GM19328 (cell line): ENCODE results near the gene GARNL3.

ENCODE experiments used
- ATAC-seq: cut with Tn5 transposase; IDR thresholded peaks from one replicate; pipeline ENCODE4 v1.9.1; 2021; ENCODE audit warnings: mild to moderate bottlenecking, moderate library complexity; ENCODE audit not compliant: unreplicated experiment

GARNL3 gene

GRCh38 chr9:127269449-127269848 is 4.9 kb downstream of the GARNL3 start:
- ATAC-seq, result no peak

- ATAC-seq, result no peak
These were observed 8.8 kb downstream of the GARNL3 start for GRCh38 chr9:127273326-127273725.

DNA sequence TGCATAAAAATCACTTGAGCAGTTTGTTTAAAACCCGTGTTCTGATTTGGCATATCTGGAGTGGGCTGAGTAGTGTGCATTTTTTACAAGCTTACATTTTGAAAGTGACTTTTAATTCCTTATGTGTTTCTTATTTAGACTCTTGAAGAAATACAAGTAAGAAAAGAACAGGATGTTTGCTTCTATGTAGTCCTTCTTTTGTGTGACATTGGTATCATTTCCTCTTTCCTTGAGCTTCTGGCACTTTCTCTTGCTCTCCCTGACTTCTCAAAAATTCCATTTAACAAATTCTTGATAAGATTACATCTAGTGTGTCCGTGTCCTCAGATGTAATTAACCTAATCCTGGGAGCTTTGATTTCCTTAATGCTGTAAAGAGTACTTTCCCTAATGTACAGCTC is 12.5 kb downstream of the GARNL3 start:
- no peak for ATAC-seq

- no peak for ATAC-seq
These were observed 13.2 kb downstream of the GARNL3 start for GRCh38 chr9:127277770-127278169.

DNA sequence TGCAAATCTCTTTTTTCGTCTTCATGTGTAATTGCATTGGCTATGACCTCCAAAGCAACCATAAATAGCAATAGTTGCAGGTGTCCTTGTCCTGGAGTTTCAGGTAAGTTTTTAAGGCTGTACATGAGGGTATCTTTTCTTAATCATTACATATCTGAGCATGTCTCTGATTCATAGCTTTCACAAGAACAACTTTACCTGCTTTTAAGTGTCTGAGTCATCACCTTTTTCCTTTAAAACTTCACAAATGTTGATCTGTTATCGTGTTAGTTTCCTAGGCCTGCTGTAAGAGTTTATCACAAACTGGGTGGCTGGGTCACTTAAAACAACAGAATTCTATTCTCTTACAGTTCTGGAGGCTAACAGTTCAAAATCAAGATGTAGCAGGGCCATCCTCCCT is 13.8 kb downstream of the GARNL3 start:
- ATAC-seq, result no peak

DNA sequence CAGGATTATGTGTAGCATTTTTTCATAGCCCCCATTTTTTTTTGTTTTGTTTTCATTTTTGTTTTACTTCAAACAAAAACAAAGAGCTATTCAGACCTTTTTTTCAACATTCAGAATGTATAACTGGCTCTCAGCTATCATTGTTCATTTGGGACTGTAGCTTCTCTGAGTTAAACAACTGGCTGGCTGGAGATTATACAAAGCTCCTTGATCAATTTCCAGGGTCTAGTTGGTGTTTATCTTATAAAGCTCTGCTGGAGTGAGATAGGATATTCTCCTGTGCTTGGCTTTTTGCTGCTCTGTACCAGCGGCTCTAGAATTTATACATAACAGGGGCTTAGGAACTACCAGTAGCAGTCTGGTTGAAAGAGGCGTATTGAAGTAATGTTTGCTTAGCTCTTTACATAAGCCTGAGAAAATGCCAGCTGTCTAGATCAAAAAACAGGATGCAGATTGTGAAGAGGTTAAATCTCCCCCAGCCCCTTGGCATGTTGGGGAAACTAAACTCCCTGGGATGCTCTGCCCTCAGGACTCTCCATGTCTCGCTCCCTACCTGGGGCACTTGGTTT is 15.2 kb downstream of the GARNL3 start:
- ATAC-seq, result no peak

- ATAC-seq, result no peak
These were observed 16.5 kb downstream of the GARNL3 start for GRCh38 chr9:127280880-127281660.

DNA sequence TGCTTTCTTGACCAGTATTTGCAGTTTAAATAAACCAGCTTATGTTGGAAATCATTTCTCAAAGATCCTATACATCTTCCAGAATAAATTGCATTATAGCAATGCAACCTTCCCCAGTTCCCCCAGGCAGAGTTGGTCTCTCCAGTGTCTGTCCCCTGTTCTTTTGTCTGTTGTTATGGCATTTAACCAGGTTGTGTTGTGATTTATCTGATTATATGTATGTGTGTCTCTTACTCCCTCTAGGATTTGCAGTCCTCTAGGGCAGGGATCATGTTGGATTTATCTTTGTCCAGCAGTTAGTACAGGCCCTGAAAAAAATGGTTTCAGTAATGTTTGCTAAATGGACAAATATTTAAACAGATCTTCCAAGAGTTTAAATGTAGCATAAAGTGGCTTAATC is 17.3 kb downstream of the GARNL3 start:
- ATAC-seq, result no peak

DNA sequence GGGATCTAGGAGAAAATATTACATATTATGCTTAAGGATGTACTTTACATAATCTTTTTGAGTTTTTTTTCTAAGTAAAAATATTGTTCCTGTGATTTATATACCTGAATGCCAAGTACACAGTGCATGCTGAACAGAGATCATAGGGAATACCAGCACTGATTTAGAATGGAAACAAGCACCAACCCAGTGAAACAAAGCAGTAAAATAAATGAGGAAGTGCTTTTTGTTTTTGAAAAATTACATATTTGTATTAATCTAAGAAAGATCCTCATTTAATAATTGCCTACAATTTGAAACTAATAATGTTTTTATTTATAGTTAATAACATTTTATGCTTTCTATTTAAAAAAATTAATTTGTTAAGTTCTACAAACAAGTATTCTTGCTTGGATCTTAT is 18.0 kb downstream of the GARNL3 start:
- ATAC-seq, result no peak

DNA sequence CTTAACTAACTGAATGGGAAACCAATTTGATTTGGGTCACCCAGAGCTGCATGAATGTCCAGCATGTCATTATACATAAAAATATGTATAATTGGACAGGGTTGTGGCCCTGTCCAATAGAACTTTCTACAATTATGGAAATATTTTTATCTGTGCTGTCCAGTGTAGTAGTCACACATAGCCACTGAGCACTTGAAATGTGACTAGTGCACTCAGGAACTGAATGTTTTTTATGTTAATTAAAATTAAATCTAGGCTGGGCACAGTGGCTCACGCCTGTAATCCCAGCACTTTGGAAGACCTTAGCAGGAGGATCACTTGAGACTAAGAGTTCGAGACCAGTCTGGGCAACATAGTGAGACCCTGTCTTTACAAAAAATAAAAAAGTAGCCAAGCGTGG is 18.6 kb downstream of the GARNL3 start:
- ATAC-seq, result no peak

DNA sequence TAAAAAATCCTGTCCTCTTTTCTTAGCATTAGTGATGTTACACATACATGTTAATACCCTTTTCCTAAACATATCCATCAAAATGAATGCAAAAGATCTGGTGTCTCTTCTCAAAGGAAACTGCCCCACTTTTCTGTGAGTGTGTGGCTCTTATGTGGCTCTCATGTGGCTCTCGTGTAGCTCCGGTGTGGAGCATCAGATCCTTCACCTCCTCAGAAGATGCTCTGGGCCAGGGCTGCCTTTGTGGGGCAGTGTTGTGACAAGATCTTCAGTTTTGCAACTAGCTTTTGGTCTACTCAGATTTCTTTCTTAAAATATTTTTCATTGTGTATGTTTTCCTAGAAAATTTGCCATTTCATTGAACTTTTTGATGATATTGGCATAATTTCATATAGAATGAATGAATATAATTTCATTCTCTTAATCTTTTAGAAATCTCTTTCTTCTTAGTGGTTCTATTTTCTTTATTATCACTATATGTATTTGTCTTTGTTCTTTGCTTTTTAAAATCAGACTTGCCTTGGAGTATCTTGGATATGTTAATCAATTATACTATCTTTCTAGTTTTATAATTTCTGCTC is 19.4 kb downstream of the GARNL3 start:
- ATAC-seq, result no peak

DNA sequence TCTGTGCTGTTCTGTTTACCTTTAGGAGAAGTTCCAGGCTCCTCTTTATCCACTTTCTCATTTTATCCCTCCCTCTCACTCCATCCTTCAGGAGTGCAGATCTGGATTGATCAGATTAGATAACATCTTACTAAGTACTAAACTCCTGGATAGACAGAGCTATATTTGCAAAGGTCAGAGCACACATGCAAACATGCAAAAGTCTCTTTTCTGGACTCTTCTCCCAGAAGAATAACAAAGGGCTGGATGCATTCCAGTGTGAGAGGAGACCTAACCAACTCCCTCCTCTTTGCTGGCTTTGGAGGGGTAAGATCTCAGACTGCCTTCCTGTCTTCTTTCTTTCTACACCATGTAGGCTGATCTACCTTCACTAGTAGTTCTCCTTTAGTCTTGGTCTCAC is 21.4 kb downstream of the GARNL3 start:
- ATAC-seq, result no peak

DNA sequence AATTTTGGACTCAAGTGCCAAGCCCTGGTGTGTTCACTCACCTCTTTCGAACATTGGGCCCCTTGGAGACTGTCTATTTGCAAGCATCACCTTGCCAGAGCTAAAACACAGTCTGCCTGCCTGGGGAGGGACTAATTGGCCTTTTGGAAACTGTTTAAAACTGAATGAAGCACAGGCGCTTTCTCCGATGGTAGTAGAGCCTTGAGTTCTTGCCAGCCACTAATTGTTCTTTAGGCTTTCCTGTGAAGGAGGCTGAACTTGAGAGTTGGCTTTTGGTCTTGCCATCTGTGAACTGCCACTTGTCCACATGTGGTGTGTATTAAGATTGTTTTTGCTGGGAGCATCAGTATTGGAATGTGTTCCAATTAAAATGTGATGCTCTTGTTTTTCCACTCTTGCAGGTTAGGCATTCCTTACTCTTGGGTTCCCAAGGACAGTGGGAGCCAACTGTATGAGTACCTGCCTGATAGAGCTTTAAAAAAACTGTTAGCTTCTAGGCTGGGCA is 26.0 kb downstream of the GARNL3 start:
- no peak for ATAC-seq

- no peak for ATAC-seq
These were observed 26.7 kb downstream of the GARNL3 start for GRCh38 chr9:127291246-127291778.

DNA sequence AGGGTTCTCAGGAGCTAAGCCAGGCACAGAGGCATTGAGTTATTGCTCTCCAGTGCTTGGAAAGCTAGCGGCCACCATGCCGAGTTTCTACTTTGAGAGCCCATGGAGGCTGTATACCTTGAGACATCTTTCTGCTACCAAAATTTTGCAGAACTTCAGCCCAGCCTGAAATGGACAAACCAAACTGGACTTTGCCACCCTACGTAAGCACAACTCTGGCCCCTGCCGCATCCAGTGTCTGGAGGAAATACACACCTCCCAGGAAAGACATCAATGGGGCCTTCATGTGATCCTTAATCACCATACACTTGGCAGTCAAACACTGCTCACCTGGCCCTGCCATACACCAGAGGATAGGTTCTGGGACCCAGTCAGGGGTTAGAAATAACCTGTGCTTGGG is 27.8 kb downstream of the GARNL3 start:
- no peak for ATAC-seq

- no peak for ATAC-seq
These were observed 28.8 kb downstream of the GARNL3 start for GRCh38 chr9:127293328-127293727.

DNA sequence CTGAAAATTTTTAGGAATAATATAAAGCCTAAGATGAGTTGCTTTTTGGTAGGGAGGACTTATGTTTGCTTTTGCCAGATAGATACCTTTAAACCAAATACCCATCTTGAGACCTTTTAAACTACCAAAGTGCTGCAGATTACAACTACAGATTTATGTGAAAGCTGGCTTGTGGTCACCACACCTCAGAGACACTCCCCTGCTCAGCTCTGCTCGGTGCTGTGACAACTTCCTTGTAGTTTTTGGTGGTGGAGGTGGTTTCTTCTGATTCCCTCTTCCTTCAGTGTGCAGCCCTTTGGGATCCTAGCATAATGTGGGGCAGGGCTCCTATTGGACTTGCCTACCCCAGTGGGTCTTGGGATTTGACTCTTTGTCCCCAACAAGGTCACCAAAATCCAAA is 29.2 kb downstream of the GARNL3 start:
- ATAC-seq, result no peak

- ATAC-seq, result no peak
These were observed 30.4 kb downstream of the GARNL3 start for GRCh38 chr9:127295005-127295404.

DNA sequence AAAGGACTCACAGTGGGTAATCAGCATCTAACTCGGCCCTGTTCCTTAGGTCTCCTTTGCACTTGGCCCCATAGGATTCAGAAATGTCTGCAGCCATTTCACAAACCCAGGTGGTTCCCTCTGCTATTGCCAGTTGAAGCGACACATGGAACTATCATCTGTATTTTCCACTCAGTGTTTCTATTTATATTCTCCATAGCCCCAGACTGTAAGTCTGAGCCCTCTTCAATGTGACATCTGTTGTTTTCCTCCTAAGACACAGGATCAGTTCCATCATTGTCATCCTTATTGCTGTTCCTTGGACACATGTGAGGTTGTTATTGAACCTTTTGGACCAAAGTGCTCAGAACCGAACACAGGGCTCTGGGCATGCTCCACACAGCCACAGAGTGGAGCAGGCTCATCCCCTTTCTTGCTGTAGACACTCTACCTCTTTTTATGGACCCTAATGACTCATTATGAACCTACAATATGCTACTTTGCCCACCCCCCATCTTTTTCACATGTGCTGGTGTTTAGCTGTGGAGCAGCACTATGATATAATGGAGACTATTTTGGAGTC is 36.4 kb downstream of the GARNL3 start:
- no peak for ATAC-seq

DNA sequence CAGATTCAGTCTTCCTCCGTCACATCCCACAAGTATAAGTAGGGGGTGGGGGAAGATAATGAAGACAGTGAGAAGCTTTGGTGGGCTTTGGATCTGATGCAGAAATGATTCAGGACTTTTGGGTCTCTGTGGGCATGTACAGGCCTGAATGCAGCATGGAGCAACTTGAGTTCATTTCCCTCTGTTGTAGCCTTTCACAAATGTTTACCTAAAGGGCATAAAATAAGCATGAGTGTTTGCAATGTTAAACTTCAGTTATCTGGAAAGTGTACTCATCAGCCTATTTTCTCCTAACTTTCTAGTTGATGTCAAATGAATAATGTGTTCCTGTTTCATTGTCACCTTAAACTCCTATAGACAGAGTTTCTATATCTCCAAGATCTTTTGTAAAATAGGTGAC is 39.3 kb downstream of the GARNL3 start:
- no peak for ATAC-seq

DNA sequence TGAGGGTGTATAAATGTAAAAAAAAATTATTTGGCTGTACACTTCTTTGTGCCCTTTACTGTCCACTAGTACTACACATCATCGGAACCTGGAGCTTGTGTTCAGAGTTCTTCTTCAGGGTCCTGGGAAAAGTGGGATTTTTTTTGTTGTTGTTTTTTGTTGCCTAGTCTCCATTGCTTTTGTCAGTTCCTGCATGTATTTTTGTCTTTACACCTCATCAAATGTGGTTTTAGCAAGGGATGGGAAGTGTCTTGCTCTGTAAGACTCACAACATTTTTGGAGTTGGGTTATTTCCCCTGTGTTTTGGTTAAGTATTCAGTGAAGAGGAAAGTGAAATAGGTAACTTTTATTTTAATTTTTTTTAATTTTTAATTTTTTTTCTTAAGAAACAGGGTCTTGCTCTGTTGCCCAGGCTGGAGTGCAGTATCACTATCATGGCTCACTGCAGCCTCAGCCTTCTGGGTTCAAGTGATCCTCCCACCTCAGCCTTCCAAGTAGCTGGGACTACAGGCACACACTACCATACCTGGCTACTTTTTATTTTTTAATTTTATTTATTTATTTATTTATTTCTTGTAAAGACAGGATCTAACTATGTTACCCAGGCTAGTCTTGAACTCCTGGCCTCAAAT is 40.7 kb downstream of the GARNL3 start:
- no peak for ATAC-seq
